Esophagus muscularis mucosa (tissue), 3 donors: ENCODE results near the gene RANBP6.

Experiments
- POLR2A ChIP-seq: fragments of 450-650 bp; IDR thresholded peaks from one replicate; pipeline ENCODE4 v1.6.1; 2017; ENCODE audit warnings: antibody characterized with exemption, moderate library complexity, mild to moderate bottlenecking, low read depth
- POLR2AphosphoS5 ChIP-seq, 2 donors: sonication (generic); formaldehyde crosslinking; IDR thresholded peaks; one replicate each; pipeline ENCODE4 v1.6.1; 2017; ENCODE audit warnings: antibody characterized with exemption in 2 of 2
- TF ChIP-seq, protein P1 (sequence below), 3 experiments: fragments of 200-600 bp in 2 of 3; fragments of 450-650 bp in 1 of 3; sonication (generic) in 2 of 3; IDR thresholded peaks; one replicate each; pipeline ENCODE4 v1.5.1; 2017 to 2019; ENCODE audit warnings: antibody characterized with exemption in 3 of 3, mild to moderate bottlenecking in 2 of 3, moderate library complexity in 1 of 3

GRCh38 chr9:6036391-6036790, 21.0 kb upstream of the RANBP6 start:
- TF ChIP-seq POLR2AphosphoS5 (IDR thresholded peaks at IDR 0.05) (no peak), POLR2A (no peak)
- TF ChIP-seq, protein P1, sequence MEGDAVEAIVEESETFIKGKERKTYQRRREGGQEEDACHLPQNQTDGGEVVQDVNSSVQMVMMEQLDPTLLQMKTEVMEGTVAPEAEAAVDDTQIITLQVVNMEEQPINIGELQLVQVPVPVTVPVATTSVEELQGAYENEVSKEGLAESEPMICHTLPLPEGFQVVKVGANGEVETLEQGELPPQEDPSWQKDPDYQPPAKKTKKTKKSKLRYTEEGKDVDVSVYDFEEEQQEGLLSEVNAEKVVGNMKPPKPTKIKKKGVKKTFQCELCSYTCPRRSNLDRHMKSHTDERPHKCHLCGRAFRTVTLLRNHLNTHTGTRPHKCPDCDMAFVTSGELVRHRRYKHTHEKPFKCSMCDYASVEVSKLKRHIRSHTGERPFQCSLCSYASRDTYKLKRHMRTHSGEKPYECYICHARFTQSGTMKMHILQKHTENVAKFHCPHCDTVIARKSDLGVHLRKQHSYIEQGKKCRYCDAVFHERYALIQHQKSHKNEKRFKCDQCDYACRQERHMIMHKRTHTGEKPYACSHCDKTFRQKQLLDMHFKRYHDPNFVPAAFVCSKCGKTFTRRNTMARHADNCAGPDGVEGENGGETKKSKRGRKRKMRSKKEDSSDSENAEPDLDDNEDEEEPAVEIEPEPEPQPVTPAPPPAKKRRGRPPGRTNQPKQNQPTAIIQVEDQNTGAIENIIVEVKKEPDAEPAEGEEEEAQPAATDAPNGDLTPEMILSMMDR (IDR thresholded peaks at IDR 0.05) = no peak
